C4-2B (cell line): Measurements from ENCODE around the gene SULT4A1.
"Not testable (repeated sequence)": the region's sequence is repeated elsewhere in the genome, so short reads cannot be mapped to it uniquely, and the experiment has no call there.

Experiments used
- H3K27ac ChIP-seq: fragments of 450-650 bp; 2 replicates; pipeline ENCODE4 v1.5.1; 2017
- ZFX ChIP-seq: fragments of 450-650 bp; IDR thresholded peaks from 2 replicates; pipeline ENCODE4 v1.6.1; 2017
- TF ChIP-seq, protein P1 (sequence below): fragments of 450-650 bp; conservative IDR thresholded peaks from 2 replicates; pipeline ENCODE4 v1.5.1; 2017; ENCODE audit warnings: mild to moderate bottlenecking

SULT4A1 gene, protein sequence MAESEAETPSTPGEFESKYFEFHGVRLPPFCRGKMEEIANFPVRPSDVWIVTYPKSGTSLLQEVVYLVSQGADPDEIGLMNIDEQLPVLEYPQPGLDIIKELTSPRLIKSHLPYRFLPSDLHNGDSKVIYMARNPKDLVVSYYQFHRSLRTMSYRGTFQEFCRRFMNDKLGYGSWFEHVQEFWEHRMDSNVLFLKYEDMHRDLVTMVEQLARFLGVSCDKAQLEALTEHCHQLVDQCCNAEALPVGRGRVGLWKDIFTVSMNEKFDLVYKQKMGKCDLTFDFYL

DNA sequence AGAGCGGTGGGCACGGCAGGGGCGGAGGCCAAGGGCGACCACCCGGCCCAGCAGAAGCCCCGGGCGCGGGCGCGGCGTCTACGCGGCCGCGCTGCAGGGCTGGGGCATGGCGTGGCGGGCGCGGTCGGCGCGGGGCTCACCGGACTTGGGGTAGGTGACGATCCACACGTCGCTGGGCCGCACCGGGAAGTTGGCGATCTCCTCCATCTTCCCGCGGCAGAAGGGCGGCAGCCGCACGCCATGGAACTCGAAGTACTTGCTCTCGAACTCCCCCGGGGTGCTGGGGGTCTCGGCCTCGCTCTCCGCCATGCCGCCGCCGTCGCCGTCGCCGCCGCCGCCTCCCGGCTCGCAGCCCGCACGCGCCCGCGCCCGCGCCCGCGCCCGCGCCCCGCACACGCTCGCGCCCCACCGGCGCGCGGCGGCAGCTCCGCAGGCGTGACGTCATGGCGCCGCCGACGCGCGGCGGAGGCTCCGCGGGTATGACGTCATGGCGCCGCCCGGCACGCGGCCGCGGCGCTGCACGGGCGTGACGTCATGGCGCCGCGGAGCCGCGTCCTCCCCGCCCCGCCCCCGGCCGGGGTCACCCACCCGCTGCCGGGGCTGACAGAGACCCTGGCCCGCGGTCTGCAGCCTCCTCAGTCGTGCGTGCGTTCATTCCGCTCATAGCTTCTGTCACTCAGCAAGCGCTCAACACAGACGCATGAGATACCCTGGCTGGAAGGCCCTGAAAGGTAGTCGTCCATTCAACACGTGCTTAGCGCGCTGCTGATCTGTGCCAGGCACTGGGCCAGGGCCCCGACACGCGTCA, at the start of gene SULT4A1:
TSS of gene SULT4A1 (minus strand) at position 440 of the 808 bp plus-strand sequence. CDS start at position 309, 131 bp downstream.
- TF ChIP-seq ZFX = no peak
- TF ChIP-seq, protein P1, sequence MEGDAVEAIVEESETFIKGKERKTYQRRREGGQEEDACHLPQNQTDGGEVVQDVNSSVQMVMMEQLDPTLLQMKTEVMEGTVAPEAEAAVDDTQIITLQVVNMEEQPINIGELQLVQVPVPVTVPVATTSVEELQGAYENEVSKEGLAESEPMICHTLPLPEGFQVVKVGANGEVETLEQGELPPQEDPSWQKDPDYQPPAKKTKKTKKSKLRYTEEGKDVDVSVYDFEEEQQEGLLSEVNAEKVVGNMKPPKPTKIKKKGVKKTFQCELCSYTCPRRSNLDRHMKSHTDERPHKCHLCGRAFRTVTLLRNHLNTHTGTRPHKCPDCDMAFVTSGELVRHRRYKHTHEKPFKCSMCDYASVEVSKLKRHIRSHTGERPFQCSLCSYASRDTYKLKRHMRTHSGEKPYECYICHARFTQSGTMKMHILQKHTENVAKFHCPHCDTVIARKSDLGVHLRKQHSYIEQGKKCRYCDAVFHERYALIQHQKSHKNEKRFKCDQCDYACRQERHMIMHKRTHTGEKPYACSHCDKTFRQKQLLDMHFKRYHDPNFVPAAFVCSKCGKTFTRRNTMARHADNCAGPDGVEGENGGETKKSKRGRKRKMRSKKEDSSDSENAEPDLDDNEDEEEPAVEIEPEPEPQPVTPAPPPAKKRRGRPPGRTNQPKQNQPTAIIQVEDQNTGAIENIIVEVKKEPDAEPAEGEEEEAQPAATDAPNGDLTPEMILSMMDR = no peak
- H3K27ac ChIP-seq = no peak within 1 kb of the TSS

GRCh38 chr22:43911351-43911750, 49.0 kb upstream of the SULT4A1 start:
- no peak for TF ChIP-seq ZFX
- TF ChIP-seq, protein P1 = no peak
- no peak overlapping the region for H3K27ac ChIP-seq

DNA sequence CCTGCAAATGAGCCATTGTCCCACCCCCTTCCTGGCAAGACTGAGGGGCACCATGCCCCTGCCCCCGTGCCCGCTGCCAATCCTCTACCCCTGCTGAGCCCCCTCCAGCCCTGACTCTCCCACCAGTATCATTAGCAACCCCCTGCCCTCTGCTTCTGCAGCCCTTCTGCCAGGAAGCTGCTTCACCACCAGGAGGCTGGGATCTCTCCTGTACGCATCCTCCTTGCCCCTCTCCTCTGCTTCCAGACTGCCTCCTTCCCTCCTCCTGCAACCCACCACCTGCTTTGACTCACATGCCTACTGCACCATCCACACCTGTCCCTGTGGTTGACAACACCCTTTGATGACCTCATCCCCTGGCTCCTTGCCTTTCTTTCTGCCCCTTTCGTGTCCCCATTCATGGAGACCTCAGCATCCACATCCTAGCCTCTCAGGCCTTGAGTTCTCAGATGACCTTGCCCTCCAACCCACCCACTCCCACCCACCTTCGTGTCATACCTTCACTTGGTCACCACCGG, 47.9 kb upstream of the SULT4A1 start:
- no peak overlapping the region for H3K27ac ChIP-seq
- TF ChIP-seq, protein P1 = no peak

GRCh38 chr22:43909708-43910107, 47.4 kb upstream of the SULT4A1 start:
- H3K27ac ChIP-seq = no peak overlapping the region
- TF ChIP-seq, protein P1 = no peak
- TF ChIP-seq ZFX = no peak

GRCh38 chr22:43905681-43906080, 43.4 kb upstream of the SULT4A1 start:
- TF ChIP-seq ZFX = no peak
- TF ChIP-seq, protein P1 = no peak
- H3K27ac ChIP-seq = no peak overlapping the region

DNA sequence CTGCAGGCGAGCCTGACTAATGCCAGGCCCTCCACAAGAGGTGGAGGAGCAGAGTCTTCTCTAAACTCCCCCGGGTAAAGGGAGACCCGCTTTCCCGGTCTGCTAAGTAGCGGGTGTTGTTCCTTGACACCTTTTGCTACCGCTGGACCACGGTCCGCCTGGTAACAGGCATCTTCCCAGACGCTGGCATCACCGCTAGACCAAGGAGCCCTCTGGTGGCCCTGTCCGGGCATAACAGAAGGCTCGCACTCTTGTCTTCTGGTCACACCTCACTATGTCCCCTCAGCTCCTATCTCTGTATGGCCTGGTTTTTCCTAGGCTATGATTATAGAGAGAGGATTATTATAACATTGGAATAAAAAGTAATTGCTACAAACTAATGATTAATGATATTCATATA, 42.1 kb upstream of the SULT4A1 start:
- not testable (repeated sequence) for H3K27ac ChIP-seq
- TF ChIP-seq, protein P1 = peak; percentile 76

DNA sequence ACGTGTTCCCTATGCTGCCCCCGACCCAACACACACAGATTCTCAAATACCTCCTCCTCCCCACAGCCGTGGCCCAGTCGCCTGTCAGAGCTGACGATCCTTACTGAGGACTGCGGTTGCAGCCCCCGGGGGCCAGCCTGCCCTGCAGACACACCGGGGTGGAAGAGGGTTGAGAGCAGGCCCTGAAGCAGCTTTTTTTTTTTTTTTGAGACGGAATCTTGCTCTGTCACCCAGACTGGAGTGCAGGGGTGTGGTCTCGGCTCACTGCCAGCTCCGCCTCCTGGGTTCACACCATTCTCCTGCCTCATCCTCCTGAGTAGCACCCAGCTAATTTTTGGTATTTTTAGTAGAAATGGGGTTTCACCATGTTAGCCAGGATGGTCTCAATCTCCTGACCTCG, 40.7 kb upstream of the SULT4A1 start:
- H3K27ac ChIP-seq = not testable (repeated sequence)
